ENCODE measurements around the gene APBB2. TPM values are rescaled to one million over a fixed set of nuclear protein-coding genes. Genes with fewer than 3 reads are reported as not detected.

APBB2 gene
- total RNA-seq, 1 experiment from 2014 or later: 3.7 TPM

DNA sequence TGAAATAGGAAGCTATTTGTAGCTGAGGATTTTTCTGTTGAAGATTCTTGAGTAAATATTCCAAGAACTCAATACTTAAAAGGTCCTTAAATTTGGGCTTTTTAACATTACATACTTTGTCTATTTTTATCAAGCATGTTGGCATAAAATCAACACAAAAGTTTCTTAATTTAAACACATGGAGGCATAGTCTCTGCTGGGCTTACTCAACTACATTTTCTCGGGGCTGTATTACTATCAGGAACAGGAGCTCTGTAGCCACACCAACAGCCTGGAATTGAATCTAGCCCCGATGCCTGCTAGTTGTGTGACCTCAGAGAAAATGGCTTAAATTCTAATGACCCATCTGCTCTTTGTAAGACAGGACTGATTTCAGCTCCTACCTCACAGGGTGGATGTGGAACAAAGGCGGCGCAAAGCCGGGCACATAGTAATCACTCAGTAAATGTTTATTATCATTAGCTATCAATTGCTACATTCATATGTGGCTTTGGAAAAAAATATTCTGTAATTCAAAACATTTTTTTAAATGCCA lies 257.6 kb downstream of the APBB2 start:
- no peak for DNase-seq
- H3K4me2 ChIP-seq (ENCODE audit: low read depth, low read length, poor library complexity, severe bottlenecking): no peak overlapping the region
- no peak overlapping the region for H3K27ac ChIP-seq (ENCODE audit: low read length)
- H3K9me3 ChIP-seq (ENCODE audit: low read length): no peaks in the 10 kb centered on the region
- no peaks in the 10 kb centered on the region for H3K27me3 ChIP-seq (ENCODE audit: low read length)
- H2AFZ ChIP-seq (ENCODE audit: low read length): no peak overlapping the region
- no peak overlapping the region for H3K9ac ChIP-seq (ENCODE audit: low read length)
- no peaks in the 10 kb centered on the region for H3K9me2 ChIP-seq (replicated peaks; ENCODE audit: insufficient read depth, low read length)
- no peaks in the 10 kb centered on the region for H3K79me2 ChIP-seq (ENCODE audit: low read length)
- H4K20me1 ChIP-seq (ENCODE audit: insufficient read depth, low read depth, low read length): no peaks in the 10 kb centered on the region
- H3K36me3 ChIP-seq (ENCODE audit: insufficient read depth, low read length): no peaks in the 10 kb centered on the region
- no peak overlapping the region for H3K4me3 ChIP-seq (ENCODE audit: low read length)
- H3K4me1 ChIP-seq (ENCODE audit: low read length): no peaks in the 10 kb centered on the region

DNA sequence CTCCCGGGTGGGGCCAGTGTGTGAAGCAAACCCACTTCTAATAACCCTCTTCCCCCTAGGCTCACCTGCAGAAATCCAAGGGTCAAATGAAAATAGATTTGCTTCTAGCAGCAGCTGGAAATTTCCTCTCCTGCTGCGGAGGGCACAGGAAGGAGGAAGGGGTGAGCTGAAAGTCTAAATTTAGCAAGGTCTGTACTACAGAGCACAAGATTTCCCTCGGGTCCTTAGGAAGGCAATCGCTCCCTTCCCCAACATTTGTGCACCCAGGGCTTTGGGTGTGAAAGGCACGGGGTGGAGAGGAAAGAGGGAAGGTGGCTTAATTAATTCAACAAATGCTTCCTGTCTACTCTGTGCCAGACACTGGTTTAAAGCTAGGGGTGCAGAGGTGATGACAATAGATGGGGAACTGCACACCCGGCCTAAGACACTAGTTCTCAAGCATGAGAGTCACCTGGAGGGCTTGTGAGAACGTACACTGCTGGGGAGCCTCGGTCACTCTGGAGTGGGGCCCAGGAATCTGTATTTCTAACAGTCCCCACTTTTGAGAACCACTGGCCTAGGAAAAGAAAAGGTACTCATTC lies 260.2 kb downstream of the APBB2 start:
- no peak for DNase-seq
- H3K9me2 ChIP-seq (replicated peaks; ENCODE audit: insufficient read depth, low read length): no peaks in the 10 kb centered on the region
- no peak overlapping the region for H3K4me2 ChIP-seq (ENCODE audit: low read depth, low read length, poor library complexity, severe bottlenecking)
- H3K4me1 ChIP-seq (ENCODE audit: low read length): no peaks in the 10 kb centered on the region
- no peaks in the 10 kb centered on the region for H3K79me2 ChIP-seq (ENCODE audit: low read length)
- H4K20me1 ChIP-seq (ENCODE audit: insufficient read depth, low read depth, low read length): no peaks in the 10 kb centered on the region
- H3K27me3 ChIP-seq (ENCODE audit: low read length): no peaks in the 10 kb centered on the region
- H3K4me3 ChIP-seq (ENCODE audit: low read length): no peak overlapping the region
- no peaks in the 10 kb centered on the region for H3K9me3 ChIP-seq (ENCODE audit: low read length)
- no peak overlapping the region for H3K9ac ChIP-seq (ENCODE audit: low read length)
- no peak overlapping the region for H2AFZ ChIP-seq (ENCODE audit: low read length)
- H3K27ac ChIP-seq (ENCODE audit: low read length): no peak overlapping the region
- H3K36me3 ChIP-seq (ENCODE audit: insufficient read depth, low read length): no peaks in the 10 kb centered on the region

DNA sequence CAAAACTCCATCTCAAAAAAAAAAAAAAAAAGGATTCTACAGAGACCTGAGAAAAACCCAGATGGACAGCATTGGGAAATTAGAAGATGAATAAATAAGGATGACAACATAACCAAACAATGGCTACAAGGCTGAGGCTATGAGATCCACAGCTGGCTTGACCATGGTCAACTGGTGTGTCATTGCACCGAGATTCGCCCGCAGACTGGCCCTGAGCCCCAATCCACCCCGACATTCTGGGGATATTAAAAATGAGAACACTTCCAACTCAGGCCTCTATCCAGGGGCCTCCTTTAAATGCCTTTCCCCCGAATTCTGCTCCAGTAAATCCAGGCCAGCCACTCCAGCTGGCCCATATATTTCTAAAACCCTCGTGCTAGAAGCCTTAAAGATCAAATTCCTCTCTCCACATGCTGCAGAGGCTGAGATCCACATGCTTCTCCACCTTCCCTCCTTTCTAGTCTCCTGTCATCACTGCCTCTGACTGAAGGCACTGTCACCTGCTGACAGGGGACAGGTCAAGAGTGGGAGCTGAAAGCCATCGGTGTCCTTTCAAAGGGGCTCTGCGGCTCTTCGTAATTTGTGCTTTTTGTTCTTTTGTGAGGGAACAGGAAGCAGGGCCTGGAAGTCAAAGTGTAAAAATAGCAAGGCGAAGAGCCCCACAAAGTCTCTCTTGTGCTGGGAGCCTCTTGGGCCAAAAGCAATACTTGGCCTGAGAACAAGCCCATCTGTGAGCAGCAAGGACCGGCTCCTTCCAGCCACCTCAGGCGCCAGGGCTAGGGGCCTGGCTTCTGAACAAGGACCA lies 260.9 kb downstream of the APBB2 start:
- Histone ChIP-seq H3K27ac (ENCODE audit: low read length) (no peak overlapping the region), H3K9me3 (ENCODE audit: low read length) (no peaks in the 10 kb centered on the region), H2AFZ (ENCODE audit: low read length) (no peak overlapping the region), H3K79me2 (ENCODE audit: low read length) (no peaks in the 10 kb centered on the region), H3K9me2 (replicated peaks; ENCODE audit: insufficient read depth, low read length) (no peaks in the 10 kb centered on the region), H3K4me2 (ENCODE audit: low read depth, low read length, poor library complexity, severe bottlenecking) (no peak overlapping the region), H3K36me3 (ENCODE audit: insufficient read depth, low read length) (no peaks in the 10 kb centered on the region), H3K4me1 (ENCODE audit: low read length) (no peaks in the 10 kb centered on the region), H4K20me1 (ENCODE audit: insufficient read depth, low read depth, low read length) (no peaks in the 10 kb centered on the region), H3K27me3 (ENCODE audit: low read length) (no peaks in the 10 kb centered on the region), H3K4me3 (ENCODE audit: low read length) (no peak overlapping the region), H3K9ac (ENCODE audit: low read length) (no peak overlapping the region)
- DNase-seq: no peak

DNA sequence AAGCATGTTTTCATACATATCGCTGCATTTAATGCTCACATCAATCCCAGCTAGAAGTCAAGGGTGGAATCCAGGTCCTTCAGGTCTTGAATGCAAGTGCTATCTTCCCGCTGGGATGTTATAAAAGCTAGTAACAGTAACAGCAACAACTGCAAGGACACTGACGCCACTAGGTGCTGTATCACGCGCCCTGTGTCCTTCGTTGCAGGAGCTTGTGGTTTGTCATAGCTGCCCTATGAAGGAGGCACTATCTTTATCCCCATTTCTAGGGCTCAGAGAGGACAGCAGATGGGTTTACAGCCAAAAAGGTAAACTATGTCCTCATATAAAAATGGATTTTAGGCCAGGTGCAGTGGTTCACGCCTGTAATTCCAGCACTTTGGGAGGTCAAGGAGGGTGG lies 261.7 kb downstream of the APBB2 start:
- Histone ChIP-seq H2AFZ (ENCODE audit: low read length) (no peak overlapping the region), H3K27ac (ENCODE audit: low read length) (no peak overlapping the region), H3K4me3 (ENCODE audit: low read length) (no peak overlapping the region), H3K4me2 (ENCODE audit: low read depth, low read length, poor library complexity, severe bottlenecking) (no peak overlapping the region), H3K9me2 (replicated peaks; ENCODE audit: insufficient read depth, low read length) (no peaks in the 10 kb centered on the region), H3K9ac (ENCODE audit: low read length) (no peak overlapping the region), H3K27me3 (ENCODE audit: low read length) (no peaks in the 10 kb centered on the region), H3K4me1 (ENCODE audit: low read length) (no peaks in the 10 kb centered on the region), H3K9me3 (ENCODE audit: low read length) (no peaks in the 10 kb centered on the region), H3K36me3 (ENCODE audit: insufficient read depth, low read length) (no peaks in the 10 kb centered on the region), H4K20me1 (ENCODE audit: insufficient read depth, low read depth, low read length) (no peaks in the 10 kb centered on the region), H3K79me2 (ENCODE audit: low read length) (no peaks in the 10 kb centered on the region)
- DNase-seq: no peak

DNA sequence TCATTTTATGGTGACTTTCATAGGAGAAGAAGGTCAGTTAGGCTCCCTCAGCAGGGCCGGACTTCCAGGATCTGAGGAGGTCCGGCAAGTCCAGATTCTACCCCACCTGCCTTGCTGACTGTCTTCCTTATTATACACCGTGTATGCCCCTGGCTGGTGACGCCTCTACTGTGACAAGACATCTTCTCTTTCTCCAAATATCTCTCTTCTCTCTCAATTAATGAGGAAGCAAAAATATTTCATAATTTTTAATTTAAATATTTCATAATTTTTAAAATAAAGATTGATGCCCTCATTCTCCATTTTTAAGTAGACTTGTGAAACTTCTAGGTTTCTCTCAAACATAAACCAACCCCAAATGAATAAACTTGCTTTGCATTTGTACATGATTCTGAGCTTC lies 262.1 kb downstream of the APBB2 start:
- H3K4me3 ChIP-seq (ENCODE audit: low read length): no peak overlapping the region
- no peak overlapping the region for H2AFZ ChIP-seq (ENCODE audit: low read length)
- no peaks in the 10 kb centered on the region for H3K79me2 ChIP-seq (ENCODE audit: low read length)
- H3K4me1 ChIP-seq (ENCODE audit: low read length): no peaks in the 10 kb centered on the region
- H3K27ac ChIP-seq (ENCODE audit: low read length): no peak overlapping the region
- H3K9ac ChIP-seq (ENCODE audit: low read length): no peak overlapping the region
- H3K4me2 ChIP-seq (ENCODE audit: low read depth, low read length, poor library complexity, severe bottlenecking): no peak overlapping the region
- no peaks in the 10 kb centered on the region for H3K9me3 ChIP-seq (ENCODE audit: low read length)
- H3K9me2 ChIP-seq (replicated peaks; ENCODE audit: insufficient read depth, low read length): no peaks in the 10 kb centered on the region
- no peaks in the 10 kb centered on the region for H4K20me1 ChIP-seq (ENCODE audit: insufficient read depth, low read depth, low read length)
- DNase-seq: no peak
- no peaks in the 10 kb centered on the region for H3K27me3 ChIP-seq (ENCODE audit: low read length)
- no peaks in the 10 kb centered on the region for H3K36me3 ChIP-seq (ENCODE audit: insufficient read depth, low read length)

DNA sequence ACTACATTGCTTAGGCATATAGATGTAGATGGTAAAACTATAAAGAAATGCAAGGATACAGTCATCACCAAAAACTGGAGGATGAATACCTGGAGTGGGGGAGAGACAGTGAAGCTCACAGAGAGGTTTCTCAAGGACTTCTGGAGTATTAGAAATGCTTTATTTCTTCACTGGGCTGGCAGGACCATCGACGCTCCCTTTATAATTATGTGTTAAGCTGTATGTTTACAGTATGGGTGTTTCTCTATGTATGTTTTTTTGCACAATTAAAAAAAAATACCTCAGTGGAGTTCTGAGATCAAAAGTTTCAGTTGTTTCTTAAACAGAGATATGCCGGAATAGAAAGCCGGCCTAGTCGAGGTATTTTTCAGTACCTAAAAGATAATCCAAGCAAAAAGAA lies 263.3 kb downstream of the APBB2 start:
- Histone ChIP-seq H3K36me3 (ENCODE audit: insufficient read depth, low read length) (no peaks in the 10 kb centered on the region), H3K9me3 (ENCODE audit: low read length) (no peaks in the 10 kb centered on the region), H3K27ac (ENCODE audit: low read length) (no peak overlapping the region), H3K27me3 (ENCODE audit: low read length) (no peaks in the 10 kb centered on the region), H3K9me2 (replicated peaks; ENCODE audit: insufficient read depth, low read length) (no peaks in the 10 kb centered on the region), H3K4me3 (ENCODE audit: low read length) (no peak overlapping the region), H2AFZ (ENCODE audit: low read length) (no peak overlapping the region), H3K9ac (ENCODE audit: low read length) (no peak overlapping the region), H3K4me1 (ENCODE audit: low read length) (no peaks in the 10 kb centered on the region), H3K4me2 (ENCODE audit: low read depth, low read length, poor library complexity, severe bottlenecking) (no peak overlapping the region), H3K79me2 (ENCODE audit: low read length) (no peaks in the 10 kb centered on the region), H4K20me1 (ENCODE audit: insufficient read depth, low read depth, low read length) (no peaks in the 10 kb centered on the region)
- DNase-seq: no peak

DNA sequence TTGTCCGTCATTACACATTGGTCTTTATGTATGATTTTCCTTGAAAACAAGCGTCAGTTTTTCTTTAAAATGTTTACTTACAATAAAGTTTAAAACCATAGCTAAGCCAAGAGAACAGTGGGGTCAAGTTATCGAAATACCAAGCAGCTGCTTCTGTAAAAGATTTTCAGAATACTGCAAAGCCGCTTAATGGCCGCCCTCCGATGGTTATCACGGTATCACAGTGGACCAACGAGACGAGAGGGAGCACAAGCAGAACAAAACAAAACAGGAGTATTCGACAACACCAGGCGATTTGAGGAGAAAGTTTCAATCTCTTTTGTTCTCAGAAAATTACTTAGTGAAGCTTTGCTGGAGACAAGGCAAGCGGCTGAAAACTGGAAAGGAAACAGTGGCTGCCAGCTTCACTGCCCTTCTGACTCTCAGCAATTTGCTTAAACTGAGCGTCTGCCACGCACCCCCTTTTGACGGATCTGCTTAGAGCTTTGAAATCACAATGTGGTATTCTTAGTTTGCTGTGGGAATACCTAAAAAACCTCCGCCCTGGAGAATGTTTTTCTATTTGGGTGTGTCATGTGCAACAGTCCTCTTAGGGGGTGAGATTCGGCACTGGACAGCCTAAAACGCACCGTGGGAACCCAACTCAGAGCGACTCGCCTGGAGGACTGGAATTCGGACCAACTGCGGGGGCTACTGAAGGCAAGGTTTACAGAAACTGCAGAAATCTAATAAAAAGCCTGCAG lies 264.8 kb downstream of the APBB2 start:
- Histone ChIP-seq H3K27ac (ENCODE audit: low read length) (no peak overlapping the region), H3K79me2 (ENCODE audit: low read length) (no peaks in the 10 kb centered on the region), H3K36me3 (ENCODE audit: insufficient read depth, low read length) (no peaks in the 10 kb centered on the region), H3K4me2 (ENCODE audit: low read depth, low read length, poor library complexity, severe bottlenecking) (no peak overlapping the region), H3K27me3 (ENCODE audit: low read length) (no peaks in the 10 kb centered on the region), H3K9ac (ENCODE audit: low read length) (no peak overlapping the region), H4K20me1 (ENCODE audit: insufficient read depth, low read depth, low read length) (no peaks in the 10 kb centered on the region), H3K9me2 (replicated peaks; ENCODE audit: insufficient read depth, low read length) (no peaks in the 10 kb centered on the region), H3K4me3 (ENCODE audit: low read length) (no peak overlapping the region), H2AFZ (ENCODE audit: low read length) (no peak overlapping the region), H3K4me1 (ENCODE audit: low read length) (no peaks in the 10 kb centered on the region), H3K9me3 (ENCODE audit: low read length) (no peaks in the 10 kb centered on the region)
- DNase-seq: no peak

DNA sequence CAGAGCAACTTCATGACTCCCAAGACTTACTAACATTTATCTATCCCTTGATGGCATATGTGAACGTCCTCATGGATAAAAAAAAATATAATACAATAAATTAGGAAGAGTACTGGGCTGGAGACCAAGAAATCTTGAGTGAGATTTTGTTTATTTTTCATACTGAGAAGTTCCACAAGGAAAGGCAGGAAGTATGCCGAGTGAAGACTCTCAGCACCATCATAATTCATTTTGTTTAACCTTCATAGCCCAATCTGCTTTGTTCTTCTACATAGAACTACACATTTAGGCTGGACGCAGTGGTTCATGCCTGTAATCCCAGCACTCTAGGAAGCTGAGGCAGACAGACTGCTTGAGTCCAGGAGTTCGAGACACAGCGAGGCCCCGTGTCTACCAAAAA lies 266.3 kb downstream of the APBB2 start:
- no peaks in the 10 kb centered on the region for H3K9me2 ChIP-seq (replicated peaks; ENCODE audit: insufficient read depth, low read length)
- H3K9me3 ChIP-seq (ENCODE audit: low read length): no peaks in the 10 kb centered on the region
- H3K27ac ChIP-seq (ENCODE audit: low read length): no peak overlapping the region
- no peaks in the 10 kb centered on the region for H3K27me3 ChIP-seq (ENCODE audit: low read length)
- no peaks in the 10 kb centered on the region for H4K20me1 ChIP-seq (ENCODE audit: insufficient read depth, low read depth, low read length)
- H3K4me1 ChIP-seq (ENCODE audit: low read length): no peaks in the 10 kb centered on the region
- DNase-seq: no peak
- no peak overlapping the region for H3K4me3 ChIP-seq (ENCODE audit: low read length)
- H3K36me3 ChIP-seq (ENCODE audit: insufficient read depth, low read length): no peaks in the 10 kb centered on the region
- H3K9ac ChIP-seq (ENCODE audit: low read length): no peak overlapping the region
- H2AFZ ChIP-seq (ENCODE audit: low read length): no peak overlapping the region
- no peaks in the 10 kb centered on the region for H3K79me2 ChIP-seq (ENCODE audit: low read length)
- H3K4me2 ChIP-seq (ENCODE audit: low read depth, low read length, poor library complexity, severe bottlenecking): no peak overlapping the region

Measured in Karpas-422 (cell line).